Endometrium (tissue), 2 donors: Measurements from ENCODE around the gene CABP7.

Experiments
- FAIRE-seq: peaks from 2 replicates; lab custom pipeline; 2012; peaks lifted over from hg19 to GRCh38; lab: Jason Lieb, UNC
- donor health status: control.
- donor health status: control.

CABP7 gene

GRCh38 chr22:29723766-29724165 lies 4.0 kb downstream of the CABP7 start:
- no peak for FAIRE-seq

- no peak for FAIRE-seq
Observed at GRCh38 chr22:29724843-29725242, 5.0 kb downstream of the CABP7 start.

DNA sequence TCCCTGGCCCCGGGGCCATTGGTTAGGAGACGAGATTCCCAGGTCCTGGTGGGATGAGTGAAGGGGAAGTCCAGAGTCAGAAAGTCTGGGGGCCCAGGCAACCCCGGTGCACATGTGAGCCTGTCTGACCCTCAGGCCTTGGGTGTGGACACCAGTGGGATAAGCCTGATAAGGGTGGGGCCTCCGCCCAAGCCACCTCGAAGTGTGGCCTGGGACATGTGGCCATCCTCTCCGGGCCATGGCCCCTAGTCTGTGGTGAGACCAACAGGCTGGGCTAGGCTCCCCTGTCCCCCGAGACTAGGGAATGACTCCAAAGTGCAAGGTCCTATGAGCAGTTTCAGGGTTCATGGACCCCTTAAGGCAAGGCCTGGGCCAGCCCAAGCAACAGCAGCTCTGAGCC lies 6.3 kb downstream of the CABP7 start:
- FAIRE-seq: no peak

DNA sequence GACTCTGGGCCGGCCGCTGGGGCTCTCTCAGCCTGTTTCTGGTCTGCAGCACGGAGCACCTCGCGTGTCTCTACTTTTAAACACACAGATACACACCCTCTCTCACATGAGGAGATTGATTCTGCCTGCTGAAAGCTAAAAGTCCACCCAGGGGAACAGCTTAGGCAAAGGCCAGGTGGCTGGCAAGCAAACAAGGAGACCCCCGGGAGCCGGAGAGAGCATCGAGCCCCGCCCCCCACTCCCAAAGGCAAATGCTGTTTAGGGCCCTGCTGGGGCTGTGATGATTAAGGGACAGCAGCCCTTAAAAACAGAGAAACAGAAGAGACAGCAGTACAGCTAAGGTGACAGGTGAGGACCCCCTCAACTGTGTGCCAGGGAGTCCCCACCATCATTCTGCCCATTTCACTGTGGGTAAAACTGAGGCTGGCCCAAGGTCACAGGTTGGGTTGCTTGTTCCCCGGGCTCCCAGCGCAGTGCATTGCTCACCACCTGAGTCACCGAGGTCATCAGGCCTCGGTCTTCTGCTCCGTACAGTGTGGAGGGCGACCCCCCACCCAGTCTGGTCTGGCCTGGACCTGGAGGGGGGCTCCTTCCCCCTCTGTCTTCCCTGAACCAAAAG lies 6.8 kb downstream of the CABP7 start:
- FAIRE-seq: no peak

GRCh38 chr22:29727131-29727523 lies 7.3 kb downstream of the CABP7 start:
- no peak for FAIRE-seq

DNA sequence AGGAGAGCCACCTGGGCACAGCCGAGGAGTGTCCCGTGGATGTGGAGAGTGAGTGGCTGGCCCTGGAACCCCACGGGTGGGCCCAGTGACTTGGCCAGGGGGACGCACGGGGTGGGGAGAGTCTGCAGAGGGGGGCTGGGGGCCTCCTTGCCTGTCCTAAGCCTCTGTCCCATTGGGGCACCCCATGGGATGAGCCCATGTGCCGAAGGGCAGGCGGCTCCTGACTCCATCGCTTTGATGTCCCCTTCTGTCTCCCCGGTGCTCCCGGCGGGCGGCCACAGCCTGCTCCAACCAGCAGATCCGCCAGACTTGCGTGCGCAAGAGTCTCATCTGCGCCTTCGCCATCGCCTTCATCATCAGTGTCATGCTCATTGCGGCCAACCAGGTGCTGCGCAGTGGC lies 9.4 kb downstream of the CABP7 start:
- FAIRE-seq: no peak

DNA sequence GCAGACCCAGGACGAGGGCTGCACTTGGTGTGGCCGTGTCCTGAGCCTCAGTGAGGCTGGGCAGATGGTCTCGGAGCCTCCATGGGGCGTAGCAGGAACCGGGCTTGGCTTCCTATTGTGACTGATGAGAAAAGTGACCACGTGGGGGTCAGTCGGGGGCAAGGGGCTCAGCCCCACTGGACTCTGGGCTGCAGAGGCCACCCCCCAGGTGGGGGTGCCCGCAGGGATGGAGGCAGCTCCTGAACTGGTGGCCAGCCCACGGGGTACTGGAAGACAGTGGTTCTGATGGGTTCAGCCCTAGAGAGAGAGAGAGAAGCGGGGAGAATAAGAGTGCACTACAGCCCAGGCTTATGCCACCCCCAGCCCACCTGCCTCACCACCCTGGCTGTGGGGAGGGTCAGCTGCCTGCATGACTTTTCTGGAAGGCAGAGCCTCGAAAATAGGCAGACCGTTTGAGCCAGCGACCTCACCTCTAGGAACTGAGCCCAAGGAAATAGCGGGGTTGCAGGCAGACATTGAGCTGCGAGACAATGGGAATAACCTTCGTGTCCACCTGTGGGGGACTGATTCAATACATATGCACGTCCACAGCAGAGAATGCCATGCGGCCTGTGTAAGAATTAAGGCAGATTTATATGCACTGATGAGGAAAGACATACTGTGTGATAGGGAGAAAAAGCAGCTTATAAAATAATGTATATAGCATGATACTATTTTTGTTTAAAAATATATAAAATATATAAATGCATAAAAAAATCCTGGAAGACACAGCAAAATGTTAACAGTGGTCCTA lies 11.5 kb downstream of the CABP7 start:
- FAIRE-seq: no peak

- no peak for FAIRE-seq
Observed at GRCh38 chr22:29732883-29733282, 13.1 kb downstream of the CABP7 start.

GRCh38 chr22:29733362-29734201 lies 13.8 kb downstream of the CABP7 start:
- no peak for FAIRE-seq

GRCh38 chr22:29734406-29734805 lies 14.6 kb downstream of the CABP7 start:
- no peak for FAIRE-seq

- no peak for FAIRE-seq
Observed at GRCh38 chr22:29734838-29735237, 15.0 kb downstream of the CABP7 start.

- FAIRE-seq: no peak
Observed at GRCh38 chr22:29735416-29735815, 15.6 kb downstream of the CABP7 start.

GRCh38 chr22:29737251-29738117 lies 17.7 kb downstream of the CABP7 start:
- no peak for FAIRE-seq

DNA sequence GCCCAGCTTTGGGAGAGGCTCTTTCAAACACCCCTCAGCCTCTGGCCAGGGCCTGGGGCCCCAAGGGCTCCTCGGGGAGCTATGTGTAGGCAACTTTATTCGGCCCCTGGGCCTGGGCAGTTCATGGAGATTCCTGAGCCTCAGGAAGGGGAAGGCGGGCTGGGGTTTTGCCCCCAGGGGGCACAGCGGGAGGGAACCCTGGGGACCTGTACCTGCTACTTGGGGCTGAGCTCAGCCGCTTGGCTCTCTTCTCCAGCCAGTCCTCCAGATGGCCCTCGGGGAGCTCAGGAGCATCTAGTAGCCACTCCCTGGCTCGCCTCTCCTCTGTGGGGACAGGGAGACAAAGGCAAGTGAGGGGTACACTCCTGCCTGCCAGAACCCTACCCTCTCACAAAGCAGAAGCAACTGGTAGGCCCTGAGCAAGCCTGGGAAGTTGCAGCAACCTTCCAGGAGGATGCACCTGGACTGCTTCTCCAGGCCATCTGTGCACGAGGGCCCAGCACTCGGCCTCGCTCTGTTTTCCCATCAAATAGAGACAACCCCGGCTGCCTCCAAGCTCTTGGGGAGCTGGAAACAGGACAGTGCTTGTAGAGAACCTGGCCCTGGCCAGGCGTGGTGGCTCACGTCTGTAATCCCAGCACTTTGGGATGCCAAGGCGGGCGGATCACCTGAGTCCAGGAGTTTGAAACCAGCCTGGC lies 18.5 kb downstream of the CABP7 start:
- FAIRE-seq: no peak

GRCh38 chr22:29739346-29739875 lies 19.6 kb downstream of the CABP7 start:
- no peak for FAIRE-seq

GRCh38 chr22:29740216-29740615 lies 20.4 kb downstream of the CABP7 start:
- FAIRE-seq: no peak

GRCh38 chr22:29741926-29742325 lies 22.1 kb downstream of the CABP7 start:
- FAIRE-seq: no peak

DNA sequence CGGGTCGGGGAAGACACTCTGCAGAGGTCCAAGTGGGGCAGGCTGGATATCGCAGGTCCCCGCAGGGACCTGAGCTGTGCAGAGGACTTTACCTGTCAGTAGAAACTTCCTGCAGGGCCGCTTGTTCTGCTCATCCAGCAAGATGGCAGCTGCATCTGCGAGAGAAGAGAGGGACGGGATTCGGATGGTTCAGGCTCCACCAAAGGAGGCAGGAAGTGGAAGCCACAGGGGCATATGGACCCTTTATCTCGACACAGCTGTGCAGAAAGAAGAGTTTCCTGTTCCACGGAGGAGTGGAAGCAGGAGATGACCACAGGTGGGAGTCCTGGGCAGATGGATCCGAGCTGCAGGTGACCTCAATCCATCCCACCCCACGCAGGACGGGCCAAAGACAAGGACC lies 22.5 kb downstream of the CABP7 start:
- FAIRE-seq: no peak

DNA sequence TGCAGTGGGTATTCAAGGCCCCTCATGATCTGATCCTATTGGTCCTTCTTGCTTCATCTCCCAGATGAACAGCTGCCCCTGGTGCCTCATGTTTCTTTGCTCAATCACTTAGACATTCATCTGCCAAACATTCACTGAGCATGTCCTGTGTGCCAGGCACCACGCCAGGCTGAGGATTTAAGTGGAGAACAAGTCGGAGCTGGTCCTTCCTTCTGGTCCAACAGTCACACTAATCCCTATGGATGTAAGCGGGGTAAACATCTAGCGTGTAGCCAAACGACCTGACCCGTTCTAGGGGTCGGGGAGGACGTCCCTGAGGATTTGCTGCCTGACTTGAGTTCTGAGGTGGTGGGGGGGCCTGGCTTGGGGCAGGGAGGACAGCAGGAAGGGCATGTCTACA lies 25.1 kb downstream of the CABP7 start:
- no peak for FAIRE-seq

DNA sequence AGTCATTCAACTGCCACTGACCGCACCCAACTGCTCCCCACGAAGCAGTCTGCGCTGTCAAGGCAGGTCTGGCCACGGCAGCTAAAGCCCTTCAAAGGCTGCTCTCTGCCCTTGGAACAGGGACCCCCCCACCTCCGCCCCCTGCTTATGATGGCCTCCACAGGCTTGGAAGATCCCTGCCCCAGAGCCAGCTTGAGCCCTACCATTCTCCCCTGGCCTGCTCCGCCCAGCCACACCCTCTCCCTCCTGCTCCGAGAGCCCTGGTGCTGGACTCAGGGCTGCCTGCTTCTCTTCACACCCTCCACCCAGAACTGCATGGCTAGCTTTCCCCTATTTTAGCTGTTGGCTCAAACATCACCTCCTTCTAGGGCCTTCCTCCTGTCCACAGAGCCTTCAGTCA lies 28.0 kb downstream of the CABP7 start:
- no peak for FAIRE-seq

GRCh38 chr22:29748248-29748893 lies 28.6 kb downstream of the CABP7 start:
- FAIRE-seq: no peak
